Keratinocyte (primary cell): ENCODE results near the gene ZFP36L1. TPM values are rescaled to one million over a fixed set of nuclear protein-coding genes. Genes with fewer than 3 reads are reported as not detected.

ENCODE experiments used
- DNase-seq: peaks from one replicate; pipeline ENCODE4 v3.0.0-alpha.2; 2011; ENCODE audit warnings: low read depth, missing footprints, low spot score
- FAIRE-seq: peaks from 2 replicates; lab custom pipeline; 2011; peaks lifted over from hg19 to GRCh38; lab: Jason Lieb, UNC
- H2AFZ ChIP-seq: 2 replicates; pipeline ENCODE4 v1.6.0; 2012; ENCODE audit warnings: low read length, control low read depth, inconsistent platforms; ENCODE audit not compliant: control insufficient read depth
- H3K27ac ChIP-seq: 2 replicates; pipeline ENCODE4 v1.5.1; 2011; ENCODE audit warnings: low read length; ENCODE audit not compliant: control insufficient read depth, insufficient read depth
- H3K27me3 ChIP-seq: 3 replicates; pipeline ENCODE4 v1.6.0; 2011; ENCODE audit warnings: low read length; ENCODE audit not compliant: control insufficient read depth, insufficient read depth; ENCODE audit errors: extremely low read depth
- H3K36me3 ChIP-seq, 2 experiments: 2 replicates in 1 of 2; 3 replicates in 1 of 2; pipeline ENCODE4 v1.5.1; 2011; ENCODE audit warnings: low read length in 2 of 2, mild to moderate bottlenecking in 1 of 2; ENCODE audit not compliant: control insufficient read depth in 2 of 2, insufficient read depth in 2 of 2; ENCODE audit errors: extremely low read depth in 1 of 2
- H3K4me1 ChIP-seq: 3 replicates; pipeline ENCODE4 v1.5.1; 2011; ENCODE audit warnings: low read length; ENCODE audit not compliant: control insufficient read depth, insufficient read depth; ENCODE audit errors: extremely low read depth
- H3K4me2 ChIP-seq: 3 replicates; pipeline ENCODE4 v1.6.0; 2011; ENCODE audit warnings: low read depth, low read length; ENCODE audit not compliant: control insufficient read depth, insufficient read depth; ENCODE audit errors: extremely low read depth
- H3K4me3 ChIP-seq, 3 experiments: fragments of 200-600 bp in 1 of 3; sonication (generic) in 1 of 3; 2 replicates in 2 of 3; 3 replicates in 1 of 3; pipeline ENCODE4 v1.5.1; 2011 to 2016; ENCODE audit warnings: low read length in 3 of 3, mild to moderate bottlenecking in 3 of 3, control low read depth in 2 of 3, inconsistent platforms in 1 of 3, low read depth in 1 of 3, mixed read lengths in 1 of 3, mixed run types in 1 of 3, moderate library complexity in 1 of 3; ENCODE audit not compliant: control insufficient read depth in 2 of 3, insufficient read depth in 2 of 3; ENCODE audit errors: extremely low read depth in 1 of 3
- H3K79me2 ChIP-seq: 2 replicates; pipeline ENCODE4 v1.6.0; 2012; ENCODE audit warnings: low read length; ENCODE audit not compliant: control insufficient read depth, insufficient read depth
- H3K9ac ChIP-seq: 3 replicates; pipeline ENCODE4 v1.6.0; 2011; ENCODE audit warnings: low read length; ENCODE audit not compliant: control insufficient read depth, insufficient read depth; ENCODE audit errors: extremely low read depth
- H3K9me1 ChIP-seq: 3 replicates; pipeline ENCODE4 v1.6.0; 2011; ENCODE audit warnings: low read length; ENCODE audit not compliant: control insufficient read depth, insufficient read depth; ENCODE audit errors: extremely low read depth
- H3K9me3 ChIP-seq: 2 replicates; pipeline ENCODE4 v1.5.1; 2012; ENCODE audit warnings: low read depth, low read length; ENCODE audit not compliant: control insufficient read depth
- H4K20me1 ChIP-seq: 3 replicates; pipeline ENCODE4 v1.6.0; 2011; ENCODE audit warnings: low read length; ENCODE audit not compliant: control insufficient read depth, insufficient read depth; ENCODE audit errors: extremely low read depth
- EZH2 ChIP-seq: IDR thresholded peaks from one replicate; pipeline ENCODE4 v1.6.1; 2012; ENCODE audit warnings: inconsistent platforms, mild to moderate bottlenecking, low read length, moderate library complexity
- dilution Hi-C: fragments of 300-500 bp; cut with MboI; formaldehyde crosslinking; loops from one replicate; pipeline ENCODE4 v1.7.0; 2020; ENCODE audit warnings: low sequenced_read_pairs; ENCODE audit not compliant: extremely low pct_ligation_motif_present
- polyA plus RNA-seq, 5 experiments: library from polyadenylated mRNA; depleted of rRNA in 3 of 5; stranded (reverse) in 3 of 5; stranded (forward) in 1 of 5; unstranded in 1 of 5; fragments of >200 nt; gene quantifications; 1 replicate in 1 of 5; 2 replicates in 3 of 5; 3 replicates in 1 of 5; pipeline versions ENCODE4 v1.2.1 to v1.2.3, GENCODE V29; 2011 to 2012; ENCODE audit warnings: missing spikeins in 2 of 5, low read depth in 1 of 5, low replicate concordance in 1 of 5
- TF ChIP-seq, protein P1 (sequence below), 3 experiments: IDR thresholded peaks in 1 of 3; conservative IDR thresholded peaks in 1 of 3; optimal IDR thresholded peaks in 1 of 3; 2 replicates in 2 of 3; 3 replicates in 1 of 3; pipeline versions ENCODE3 to v1.5.1; 2011; ENCODE audit warnings: low read length in 3 of 3, mild to moderate bottlenecking in 3 of 3, moderate library complexity in 2 of 3, control low read depth in 1 of 3, inconsistent platforms in 1 of 3; ENCODE audit not compliant: insufficient read depth in 2 of 3; ENCODE audit errors: extremely low read depth in 1 of 3

The ZFP36L1 gene
- polyA plus RNA-seq, 1 donor (not counting 4 experiments of a cell fraction or from before 2014, with no cell fraction given): 85.2 TPM

DNA sequence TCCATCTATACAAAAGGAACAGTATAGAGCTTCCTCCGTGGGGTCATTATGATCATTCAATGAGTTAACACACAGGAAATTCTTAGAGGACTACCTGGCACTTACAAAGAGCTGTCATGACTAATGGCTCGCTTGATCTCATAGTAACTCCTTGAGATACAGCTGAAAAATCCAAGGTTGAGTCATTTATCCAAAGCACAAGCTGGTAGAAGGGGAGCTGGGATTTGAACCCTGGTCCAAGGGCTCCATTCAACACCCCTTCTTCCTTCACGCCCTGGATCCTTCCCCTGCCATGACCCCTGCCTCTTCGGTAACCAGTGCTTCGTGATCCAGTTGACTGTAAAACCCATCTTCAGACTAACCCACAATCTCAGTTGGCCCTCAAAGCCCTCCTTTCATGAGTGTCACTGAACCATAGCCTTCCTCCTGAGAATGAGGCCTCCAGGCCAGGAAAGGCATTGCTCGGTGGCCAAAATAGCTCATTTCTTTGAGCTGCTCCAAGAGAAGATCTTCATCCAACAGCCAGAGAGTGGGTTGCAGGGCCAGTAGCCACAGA is 7.8 kb downstream of the ZFP36L1 start:
- DNase-seq (no peak), FAIRE-seq (peak; percentile 82)
- peak overlapping the region; percentile 2 for H3K4me2 ChIP-seq
- H3K9me1 ChIP-seq: no peaks in the 10 kb centered on the region
- no peak overlapping the region for H2AFZ ChIP-seq
- H3K4me3 ChIP-seq: no peak overlapping the region
- H3K79me2 ChIP-seq: peaks cover 10% of the 10 kb centered on the region
- H3K9me3 ChIP-seq: no peaks in the 10 kb centered on the region
- H3K4me1 ChIP-seq: peaks cover 46% of the 10 kb centered on the region
- H3K27ac ChIP-seq: peak overlapping the region; percentile 100
- TF ChIP-seq, protein P1, sequence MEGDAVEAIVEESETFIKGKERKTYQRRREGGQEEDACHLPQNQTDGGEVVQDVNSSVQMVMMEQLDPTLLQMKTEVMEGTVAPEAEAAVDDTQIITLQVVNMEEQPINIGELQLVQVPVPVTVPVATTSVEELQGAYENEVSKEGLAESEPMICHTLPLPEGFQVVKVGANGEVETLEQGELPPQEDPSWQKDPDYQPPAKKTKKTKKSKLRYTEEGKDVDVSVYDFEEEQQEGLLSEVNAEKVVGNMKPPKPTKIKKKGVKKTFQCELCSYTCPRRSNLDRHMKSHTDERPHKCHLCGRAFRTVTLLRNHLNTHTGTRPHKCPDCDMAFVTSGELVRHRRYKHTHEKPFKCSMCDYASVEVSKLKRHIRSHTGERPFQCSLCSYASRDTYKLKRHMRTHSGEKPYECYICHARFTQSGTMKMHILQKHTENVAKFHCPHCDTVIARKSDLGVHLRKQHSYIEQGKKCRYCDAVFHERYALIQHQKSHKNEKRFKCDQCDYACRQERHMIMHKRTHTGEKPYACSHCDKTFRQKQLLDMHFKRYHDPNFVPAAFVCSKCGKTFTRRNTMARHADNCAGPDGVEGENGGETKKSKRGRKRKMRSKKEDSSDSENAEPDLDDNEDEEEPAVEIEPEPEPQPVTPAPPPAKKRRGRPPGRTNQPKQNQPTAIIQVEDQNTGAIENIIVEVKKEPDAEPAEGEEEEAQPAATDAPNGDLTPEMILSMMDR (optimal IDR thresholded peaks at IDR 0.05 in 1 of 3, IDR thresholded peaks at IDR 0.05 in 1 of 3, conservative IDR thresholded peaks at IDR 0.05 in 1 of 3; ENCODE audit: extremely low read depth in 1 of 3, insufficient read depth in 2 of 3, low read length in 3 of 3): no peak
- TF ChIP-seq EZH2: no peak
- no peaks in the 10 kb centered on the region for H3K27me3 ChIP-seq
- H4K20me1 ChIP-seq: peaks cover 9% of the 10 kb centered on the region
- H3K9ac ChIP-seq: peak overlapping the region; percentile 26
- dilution Hi-C loops: no loop called here
- peaks cover 10 to 12% of the 10 kb centered on the region in 2 experiments for H3K36me3 ChIP-seq

DNA sequence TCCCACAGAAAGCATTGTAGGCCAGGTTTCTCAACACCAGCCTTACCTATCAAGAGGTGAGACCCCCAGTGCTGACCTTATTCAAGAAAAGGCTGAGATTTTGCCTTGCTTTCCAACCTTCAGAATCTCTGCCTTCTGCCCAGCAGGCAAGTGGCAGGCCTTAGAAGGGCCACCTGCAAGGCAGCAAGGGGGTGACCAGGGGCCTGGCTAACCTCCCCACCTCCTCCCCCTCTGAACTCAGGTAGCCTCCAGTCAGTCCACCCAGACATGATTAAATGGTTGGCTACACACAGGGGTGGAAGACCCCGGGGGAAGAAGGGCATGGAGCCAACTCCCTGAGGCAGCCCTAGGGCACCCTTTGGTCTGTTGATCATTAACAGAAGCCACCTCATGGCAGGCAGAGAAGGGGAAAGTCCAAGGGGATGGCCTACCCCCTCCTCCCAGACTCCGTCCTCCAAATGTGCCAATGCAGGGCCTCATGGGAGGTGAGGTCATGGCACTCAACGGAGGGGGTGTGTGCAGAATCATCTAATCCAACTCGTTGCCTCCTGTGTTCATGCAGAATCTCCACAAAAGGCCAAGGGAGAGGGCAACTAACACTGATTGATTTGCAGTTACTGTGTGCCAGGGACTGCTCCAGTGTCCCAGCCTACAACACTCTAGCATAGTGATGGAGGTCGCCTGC is 8.5 kb downstream of the ZFP36L1 start:
- Histone ChIP-seq H2AFZ (no peak overlapping the region), H3K9me1 (no peaks in the 10 kb centered on the region), H3K79me2 (peaks cover 4% of the 10 kb centered on the region), H3K9ac (peak overlapping the region; percentile 31), H3K27ac (peak overlapping the region; percentile 100), H3K36me3 (peaks cover 3 to 5% of the 10 kb centered on the region in 2 experiments), H3K4me2 (peak overlapping the region; percentile 2), H3K27me3 (no peaks in the 10 kb centered on the region), H3K4me3 (no peak overlapping the region), H4K20me1 (peaks cover 2% of the 10 kb centered on the region), H3K4me1 (peaks cover 42% of the 10 kb centered on the region), H3K9me3 (no peaks in the 10 kb centered on the region)
- TF ChIP-seq EZH2: no peak
- DNase-seq (no peak), FAIRE-seq (no peak)
- dilution Hi-C loops: no loop called here
